HEK293 (cell line): ENCODE measurements around the gene CHRNA9.

Source experiments
- CTCF ChIA-PET: fragments of 350-600 bp; formaldehyde crosslinking; extraction: SDS; loops from one replicate; lab custom pipeline; 2021; ENCODE audit warnings: antibody characterized with exemption; lab: Yijun Ruan, JAX
- POLR2A ChIA-PET: fragments of 300-600 bp; formaldehyde crosslinking; extraction: SDS; loops from one replicate; lab custom pipeline; 2020; ENCODE audit warnings: antibody characterized with exemption, inconsistent platforms; lab: Yijun Ruan, JAX
- H3K27ac ChIP-seq: fragments of 200-500 bp; sonication (Bioruptor generic); 2 replicates; pipeline ENCODE4 v1.5.1; 2014; ENCODE audit warnings: low read depth, low read length, control low read depth, inconsistent platforms; ENCODE audit errors: extremely low read depth
- H3K36me3 ChIP-seq, 2 experiments: fragments of 200-500 bp in 1 of 2; sonication (Bioruptor generic) in 1 of 2; 1 replicate in 1 of 2; 2 replicates in 1 of 2; pipeline ENCODE4 v1.5.1; 2014 to 2017; ENCODE audit warnings: inconsistent platforms in 2 of 2, low read length in 2 of 2; ENCODE audit not compliant: control insufficient read depth in 2 of 2, insufficient read depth in 1 of 2
- H3K4me1 ChIP-seq: fragments of 200-500 bp; sonication (Bioruptor generic); 2 replicates; pipeline ENCODE4 v1.5.1; 2014; ENCODE audit warnings: mild to moderate bottlenecking, low read length, inconsistent platforms; ENCODE audit not compliant: control insufficient read depth, insufficient read depth
- H3K4me3 ChIP-seq: 2 replicates; pipeline ENCODE4 v1.5.1; 2011; ENCODE audit warnings: low read depth, mild to moderate bottlenecking, control low read depth, low read length, moderate library complexity
- H3K9me3 ChIP-seq: fragments of 200-500 bp; sonication (Bioruptor generic); 2 replicates; pipeline ENCODE4 v1.5.1; 2014; ENCODE audit warnings: low read depth, low read length, inconsistent platforms; ENCODE audit not compliant: control insufficient read depth, insufficient read depth
- ATF2 ChIP-seq: fragments of 450-650 bp; formaldehyde crosslinking; IDR thresholded peaks from 2 replicates; pipeline ENCODE4 v1.5.1; 2016; ENCODE audit warnings: missing biosample characterization, missing genetic modification characterization, low read depth
- BCL11A ChIP-seq: fragments of 450-650 bp; formaldehyde crosslinking; IDR thresholded peaks from 2 replicates; pipeline ENCODE4 v1.5.1; 2016; ENCODE audit warnings: low read depth, missing biosample characterization, missing genetic modification characterization
- BCL11B ChIP-seq: fragments of 450-650 bp; formaldehyde crosslinking; IDR thresholded peaks from 2 replicates; pipeline ENCODE4 v1.5.1; 2016; ENCODE audit warnings: low read depth, missing biosample characterization, missing genetic modification characterization
- INSM2 ChIP-seq: fragments of 450-650 bp; formaldehyde crosslinking; IDR thresholded peaks from 2 replicates; pipeline ENCODE4 v1.5.1; 2016; ENCODE audit warnings: missing biosample characterization, missing genetic modification characterization
- KLF16 ChIP-seq: fragments of 450-650 bp; formaldehyde crosslinking; IDR thresholded peaks from 2 replicates; pipeline ENCODE4 v1.5.1; 2017; ENCODE audit warnings: missing biosample characterization, missing genetic modification characterization
- PBX3 ChIP-seq: sonication (generic); formaldehyde crosslinking; IDR thresholded peaks from 2 replicates; pipeline ENCODE4 v1.8.1; 2022; ENCODE audit warnings: mild to moderate bottlenecking, moderate library complexity, missing genetic modification reagents
- PRDM10 ChIP-seq: fragments of 450-650 bp; formaldehyde crosslinking; IDR thresholded peaks from 2 replicates; pipeline ENCODE4 v1.5.1; 2016; ENCODE audit warnings: missing biosample characterization, missing genetic modification characterization
- SCRT1 ChIP-seq: fragments of 450-650 bp; formaldehyde crosslinking; IDR thresholded peaks from 2 replicates; pipeline ENCODE4 v1.5.1; 2016; ENCODE audit warnings: missing biosample characterization, missing genetic modification characterization, borderline replicate concordance
- ZBTB11 ChIP-seq: fragments of 450-650 bp; formaldehyde crosslinking; conservative IDR thresholded peaks from 2 replicates; pipeline ENCODE4 v1.5.1; 2016; ENCODE audit warnings: low read depth, missing biosample characterization, missing genetic modification characterization
- ZBTB44 ChIP-seq: fragments of 450-650 bp; IDR thresholded peaks from 2 replicates; pipeline ENCODE4 v1.5.1; 2018; ENCODE audit warnings: missing biosample characterization, mild to moderate bottlenecking, missing genetic modification characterization
- ZNF146 ChIP-seq: fragments of 450-650 bp; formaldehyde crosslinking; IDR thresholded peaks from 2 replicates; pipeline ENCODE4 v1.5.1; 2016; ENCODE audit warnings: missing biosample characterization, missing genetic modification characterization
- ZNF26 ChIP-seq: fragments of 450-650 bp; formaldehyde crosslinking; IDR thresholded peaks from 2 replicates; pipeline ENCODE4 v1.5.1; 2016; ENCODE audit warnings: missing biosample characterization, missing genetic modification characterization
- ZNF311 ChIP-seq: fragments of 450-650 bp; formaldehyde crosslinking; IDR thresholded peaks from 2 replicates; pipeline ENCODE4 v1.5.1; 2017; ENCODE audit warnings: missing biosample characterization, missing genetic modification characterization, borderline replicate concordance
- ZNF394 ChIP-seq: fragments of 450-650 bp; formaldehyde crosslinking; IDR thresholded peaks from 2 replicates; pipeline ENCODE4 v1.5.1; 2016; ENCODE audit warnings: missing biosample characterization, missing genetic modification characterization, mild to moderate bottlenecking, moderate library complexity, borderline replicate concordance
- ZNF423 ChIP-seq: fragments of 450-650 bp; formaldehyde crosslinking; IDR thresholded peaks from 2 replicates; pipeline ENCODE4 v1.5.1; 2016; ENCODE audit warnings: missing biosample characterization, missing genetic modification characterization
- ZNF433 ChIP-seq: fragments of 450-650 bp; formaldehyde crosslinking; IDR thresholded peaks from 2 replicates; pipeline ENCODE4 v1.5.1; 2016; ENCODE audit warnings: missing biosample characterization, missing genetic modification characterization, low read depth
- ZNF510 ChIP-seq: fragments of 450-650 bp; formaldehyde crosslinking; IDR thresholded peaks from 2 replicates; pipeline ENCODE4 v1.5.1; 2018; ENCODE audit warnings: mild to moderate bottlenecking, missing genetic modification characterization, missing biosample characterization; ENCODE audit not compliant: insufficient replicate concordance
- ZNF792 ChIP-seq: fragments of 450-650 bp; formaldehyde crosslinking; IDR thresholded peaks from 2 replicates; pipeline ENCODE4 v1.5.1; 2016; ENCODE audit warnings: missing biosample characterization, missing genetic modification characterization
- ZXDB ChIP-seq: fragments of 450-650 bp; formaldehyde crosslinking; IDR thresholded peaks from 2 replicates; pipeline ENCODE4 v1.5.1; 2016; ENCODE audit warnings: missing biosample characterization, missing genetic modification characterization

The CHRNA9 gene

GRCh38 chr4:40299811-40300292 lies 35.3 kb upstream of the CHRNA9 start:
- TF ChIP-seq ZBTB44 (tag by site-specific recombination) (no peak), ZNF394 (tag by site-specific recombination) (no peak), ZNF792 (tag by site-specific recombination) (no peak), ZNF146 (tag by site-specific recombination) (no peak), ATF2 (tag by site-specific recombination) (no peak), PRDM10 (no peak), ZXDB (no peak), ZNF433 (tag by site-specific recombination) (no peak), ZNF26 (tag by site-specific recombination) (no peak), KLF16 (tag by site-specific recombination) (no peak), ZNF423 (tag by site-specific recombination) (no peak), PBX3 (CRISPR knock-in tag) (no peak), SCRT1 (no peak), ZNF510 (tag by site-specific recombination) (no peak), ZNF311 (no peak), BCL11B (tag by site-specific recombination) (no peak), ZBTB11 (tag by site-specific recombination) (no peak), INSM2 (tag by site-specific recombination) (no peak), BCL11A (tag by site-specific recombination) (no peak)
- no peaks in the 10 kb centered on the region for H3K4me1 ChIP-seq

More at GRCh38 chr4:40299811-40300292, 35.3 kb upstream of the CHRNA9 start:
- no peaks in the 10 kb centered on the region for H3K9me3 ChIP-seq
- ChIA-PET POLR2A (no interaction called here), CTCF (interaction anchor here (1.0 kb wide), 1 partner anchor 10 kb away, joined by 3 read pairs; no protein-coding TSS in a partner anchor)
- no peaks in the 10 kb centered on the region for H3K36me3 ChIP-seq
- no peak overlapping the region for H3K27ac ChIP-seq
- H3K4me3 ChIP-seq = no peak overlapping the region
